NOMO-1 treated with dmso at 0.1 percent for 144 hours (cell line): Measurements from ENCODE around the gene TNFSF8.

Experiments
- DNase-seq: peaks from one replicate; lab custom pipeline; 2025; ENCODE audit not compliant: unreplicated experiment; lab: John Stamatoyannopoulos, UW

TNFSF8 gene

DNA sequence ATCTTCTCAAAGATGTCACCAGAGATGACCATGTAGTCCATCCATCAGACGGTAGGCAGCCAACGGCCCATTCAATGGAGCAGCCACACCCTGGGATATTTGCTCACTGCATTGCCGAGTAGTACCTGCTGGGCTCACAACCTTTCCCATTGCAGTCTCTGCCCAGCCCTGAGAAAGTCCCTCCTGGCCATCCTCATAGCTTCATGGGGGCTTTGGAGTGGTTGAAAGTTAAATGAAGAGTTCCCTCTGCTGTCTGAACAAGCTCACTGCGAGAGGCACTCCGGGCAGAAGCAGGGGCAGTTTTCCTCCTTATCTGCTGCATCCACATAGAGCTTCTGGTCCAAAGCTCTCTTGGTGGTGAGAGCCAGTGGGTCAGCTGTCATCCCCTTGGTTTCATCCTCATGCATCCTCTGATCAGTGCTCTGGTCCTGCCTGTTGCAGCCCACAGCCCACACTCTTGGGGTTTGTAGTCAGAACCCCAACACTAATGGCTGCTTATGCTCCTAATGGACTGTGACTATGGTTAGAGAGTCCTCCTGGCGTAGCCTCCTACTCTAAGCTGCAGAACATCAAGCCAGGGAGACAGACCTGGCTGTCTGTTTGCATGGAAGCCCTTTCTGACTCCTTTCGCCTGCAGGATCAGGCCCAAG lies 23.3 kb downstream of the TNFSF8 start:
- DNase-seq: no peak

DNA sequence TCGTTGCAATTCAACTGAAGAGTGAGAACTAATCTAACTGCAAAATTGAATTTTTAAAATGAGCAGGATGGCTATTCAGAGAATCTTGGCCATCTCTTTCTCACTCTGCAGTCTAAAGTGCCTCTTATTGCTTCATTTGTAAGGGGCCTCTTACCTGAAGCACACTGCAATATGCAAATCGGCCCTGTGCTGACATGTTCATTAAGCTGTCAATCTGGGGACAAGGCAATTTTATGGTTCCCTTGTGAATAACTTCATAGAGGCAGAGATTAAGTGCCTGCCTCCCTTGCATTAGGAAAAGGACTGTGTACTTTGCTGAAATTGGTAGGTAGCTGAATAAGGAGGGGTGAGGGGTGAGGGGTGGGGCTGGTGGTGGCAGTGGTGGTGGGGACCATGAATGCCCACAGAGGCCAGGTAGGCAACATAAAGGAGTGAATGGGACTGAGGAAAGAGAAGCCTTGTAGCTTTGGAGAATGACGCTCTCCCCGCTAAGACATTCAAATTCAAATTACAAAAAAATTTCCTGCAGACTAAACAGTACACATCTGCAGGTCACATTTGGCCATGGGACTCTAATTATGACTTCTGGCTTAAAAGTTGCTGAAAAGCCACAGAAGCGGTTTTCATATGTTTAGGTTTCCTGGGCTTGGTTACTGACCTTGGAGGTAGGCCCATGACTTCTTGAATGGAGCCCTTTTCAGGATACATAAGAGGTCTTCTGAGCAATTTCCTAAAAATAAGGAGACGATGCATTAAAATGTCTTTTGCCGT lies 25.0 kb downstream of the TNFSF8 start:
- no peak for DNase-seq

DNA sequence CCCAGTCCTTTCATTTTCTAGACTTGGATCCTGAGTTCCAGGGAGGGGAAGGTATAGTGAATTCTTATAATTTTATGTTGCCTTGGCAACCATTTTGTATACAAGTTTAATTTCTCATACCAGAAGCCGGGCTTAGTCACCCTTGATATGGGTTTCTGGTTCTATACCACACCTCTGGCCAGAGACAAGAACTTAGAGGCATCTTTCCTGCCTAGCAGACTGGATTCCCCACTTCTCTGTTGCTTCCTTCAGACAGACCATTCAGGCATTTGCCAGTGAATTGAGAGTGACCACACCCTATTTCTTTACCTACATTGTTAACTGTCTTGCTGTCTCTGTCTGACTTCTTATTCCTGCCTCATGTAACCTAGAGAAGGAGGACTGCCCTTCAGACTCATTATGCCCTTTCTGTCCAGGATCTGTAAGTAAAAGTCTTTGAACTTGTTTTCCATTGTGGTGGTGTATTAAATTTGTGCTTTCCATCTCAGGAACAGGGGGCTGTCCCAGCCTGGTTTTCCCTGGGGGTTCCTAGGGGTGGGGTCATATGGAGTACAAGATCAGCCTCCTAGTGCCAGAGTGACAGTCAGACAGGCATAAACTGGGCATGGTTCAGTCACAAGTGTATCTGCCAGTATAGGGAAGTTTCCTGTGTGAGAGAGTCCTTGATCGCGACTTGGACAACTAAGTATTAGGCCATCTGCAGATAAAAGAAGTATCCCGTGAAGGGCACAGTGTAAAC lies 27.4 kb downstream of the TNFSF8 start:
- no peak for DNase-seq

DNA sequence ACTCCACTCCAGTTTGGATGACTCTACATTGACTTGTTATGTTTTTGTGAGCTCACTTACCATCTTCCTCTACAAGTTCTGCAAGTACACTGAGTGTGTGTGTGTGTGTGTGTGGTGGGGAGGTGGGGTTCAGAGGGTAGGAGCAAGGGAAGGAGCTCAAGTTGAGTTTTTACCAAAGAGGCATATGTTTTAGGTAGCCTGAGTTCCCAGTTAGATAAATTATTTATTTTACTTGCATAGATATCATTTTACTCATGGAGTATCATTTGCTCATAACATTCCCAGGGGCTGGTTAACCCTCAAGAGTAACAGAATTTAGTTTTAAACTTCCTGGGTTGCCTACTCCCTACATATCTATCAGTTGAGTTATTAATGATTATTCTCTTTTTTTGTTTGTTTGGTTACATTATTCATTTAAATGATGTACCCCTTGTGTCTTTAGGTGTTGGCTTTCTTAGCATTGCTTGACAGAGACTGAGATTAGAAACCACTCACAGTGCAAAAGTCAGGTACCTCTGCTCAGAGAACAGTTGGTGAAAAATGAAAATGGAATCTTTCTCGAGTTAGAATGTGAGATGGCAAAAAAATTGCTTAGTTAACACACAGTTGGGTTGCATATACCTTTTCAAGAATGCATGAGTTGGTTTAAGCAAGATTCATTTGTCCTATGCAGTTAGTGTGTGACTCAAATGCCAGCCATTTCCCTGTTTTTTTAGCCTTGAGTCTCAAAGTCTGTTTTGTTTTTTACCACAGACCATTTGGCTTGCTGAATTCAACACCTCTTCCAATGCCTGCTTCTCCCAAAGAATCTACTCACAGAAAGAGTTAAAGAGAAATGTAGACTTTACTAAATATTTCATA lies 29.2 kb downstream of the TNFSF8 start:
- DNase-seq: no peak

DNA sequence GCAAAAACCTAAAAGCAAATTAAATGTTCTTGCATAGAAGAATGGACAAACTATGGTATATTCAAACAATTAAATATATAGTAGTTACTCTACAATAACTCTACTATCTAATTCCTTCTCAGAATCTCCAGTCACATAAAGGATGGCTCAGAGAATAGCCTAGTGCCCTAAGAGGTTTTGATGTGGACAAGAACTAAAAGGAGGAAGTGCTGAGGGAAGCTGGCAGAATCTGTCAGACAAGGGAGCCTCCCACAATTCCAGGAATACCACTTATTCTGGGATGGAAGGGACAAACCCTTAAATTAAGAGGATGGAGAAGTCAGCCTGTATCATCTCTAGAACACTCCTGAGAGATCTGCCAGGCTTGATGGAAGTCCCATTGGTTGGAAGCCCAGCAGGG lies 30.4 kb downstream of the TNFSF8 start:
- no peak for DNase-seq

DNA sequence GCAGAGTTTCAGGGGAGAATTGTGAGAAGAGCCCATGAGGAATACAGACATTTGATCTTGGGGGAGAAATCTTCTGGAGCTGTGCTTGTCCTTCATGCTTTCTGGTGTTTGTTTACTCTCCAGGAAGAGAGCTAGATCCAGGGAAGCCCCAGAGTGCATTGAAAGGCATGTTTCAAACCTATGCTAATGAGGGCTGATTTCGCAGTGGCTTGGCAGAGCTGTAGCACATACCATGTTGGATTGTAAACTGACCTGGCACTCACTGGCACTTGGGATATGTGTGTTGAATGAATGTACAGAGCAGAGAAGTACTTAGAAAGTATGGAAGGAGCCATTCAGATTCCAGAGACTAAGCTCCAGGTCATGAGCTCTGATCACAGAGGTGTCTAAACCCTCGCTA lies 30.9 kb downstream of the TNFSF8 start:
- DNase-seq: no peak

DNA sequence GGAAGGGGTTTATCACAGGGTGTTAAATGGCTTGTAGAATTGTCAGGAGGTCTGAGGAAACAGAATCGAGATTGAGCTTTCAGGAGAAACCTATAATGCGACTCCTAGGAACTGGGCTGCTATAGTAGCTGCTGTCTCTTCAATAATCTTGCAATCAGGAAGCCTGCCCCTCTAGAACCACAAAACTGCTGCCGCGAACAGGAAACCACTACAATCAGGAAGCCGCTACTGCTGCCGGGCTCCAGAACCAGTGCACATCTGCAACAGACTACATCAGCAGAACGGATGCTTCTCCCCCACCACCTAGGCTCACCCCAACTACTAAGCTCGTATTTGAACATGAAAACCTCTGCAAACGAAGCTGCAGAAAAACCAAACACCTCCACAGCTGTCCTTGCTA lies 31.6 kb downstream of the TNFSF8 start:
- peak; percentile 88 for DNase-seq

DNA sequence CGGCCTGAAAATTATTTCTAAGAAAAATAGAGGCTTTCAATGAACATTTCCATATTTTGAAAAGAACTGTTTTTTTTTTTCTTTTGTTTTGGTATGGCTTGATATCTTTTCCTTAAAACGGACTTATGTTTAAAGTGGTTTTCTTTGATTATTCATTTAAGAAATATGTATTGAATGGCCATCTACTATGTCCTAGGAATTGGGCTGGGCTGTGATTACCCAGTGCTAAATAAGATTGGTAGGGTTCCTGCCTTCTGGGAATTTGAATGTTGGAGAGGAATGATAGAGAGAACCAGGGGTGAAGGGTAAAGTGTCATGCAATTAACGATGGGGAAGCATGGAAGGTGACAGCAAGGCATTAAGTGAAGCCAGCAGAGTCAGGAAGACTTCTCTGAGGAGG lies 33.2 kb downstream of the TNFSF8 start:
- no peak for DNase-seq

DNA sequence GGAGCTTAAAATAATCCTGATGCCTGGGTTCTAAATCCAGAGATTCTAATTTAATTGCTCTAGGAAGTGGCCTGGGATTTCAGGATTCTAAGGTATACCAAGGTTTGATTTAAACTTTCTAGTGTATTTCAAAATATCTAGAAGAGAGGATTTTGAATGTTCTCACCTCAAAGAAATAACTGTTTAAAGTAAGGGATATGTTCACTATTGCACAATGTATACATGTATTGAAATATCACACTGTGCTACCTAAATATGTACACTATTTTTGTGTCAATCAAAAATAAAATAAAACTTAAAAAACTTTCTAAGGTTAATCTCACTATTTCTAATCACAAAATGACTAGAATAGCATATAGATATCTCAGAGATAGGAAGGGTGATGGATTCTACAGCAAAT lies 34.0 kb downstream of the TNFSF8 start:
- no peak for DNase-seq

DNA sequence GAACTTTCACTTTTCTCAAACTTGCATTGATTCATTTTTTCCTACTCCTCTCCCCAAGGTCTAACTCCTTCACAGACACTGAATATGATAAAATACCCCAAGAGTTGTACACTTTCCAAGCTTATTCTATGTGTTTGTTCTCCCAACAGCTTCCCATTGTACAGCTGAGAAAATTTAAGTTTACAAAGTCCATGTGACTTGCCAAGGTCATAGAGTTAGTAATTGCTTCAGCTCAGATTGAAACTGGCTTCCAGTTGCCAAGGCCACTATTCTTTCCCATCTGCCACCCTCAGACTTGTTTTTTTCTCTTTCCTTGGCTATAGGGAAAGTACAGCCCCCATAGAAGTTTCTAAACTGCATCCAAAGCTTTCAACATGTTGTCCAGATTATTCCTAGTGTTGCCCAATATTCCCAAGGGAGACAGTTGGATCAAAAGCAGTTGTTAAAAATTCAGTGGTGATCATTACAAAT lies 34.8 kb downstream of the TNFSF8 start:
- no peak for DNase-seq

DNA sequence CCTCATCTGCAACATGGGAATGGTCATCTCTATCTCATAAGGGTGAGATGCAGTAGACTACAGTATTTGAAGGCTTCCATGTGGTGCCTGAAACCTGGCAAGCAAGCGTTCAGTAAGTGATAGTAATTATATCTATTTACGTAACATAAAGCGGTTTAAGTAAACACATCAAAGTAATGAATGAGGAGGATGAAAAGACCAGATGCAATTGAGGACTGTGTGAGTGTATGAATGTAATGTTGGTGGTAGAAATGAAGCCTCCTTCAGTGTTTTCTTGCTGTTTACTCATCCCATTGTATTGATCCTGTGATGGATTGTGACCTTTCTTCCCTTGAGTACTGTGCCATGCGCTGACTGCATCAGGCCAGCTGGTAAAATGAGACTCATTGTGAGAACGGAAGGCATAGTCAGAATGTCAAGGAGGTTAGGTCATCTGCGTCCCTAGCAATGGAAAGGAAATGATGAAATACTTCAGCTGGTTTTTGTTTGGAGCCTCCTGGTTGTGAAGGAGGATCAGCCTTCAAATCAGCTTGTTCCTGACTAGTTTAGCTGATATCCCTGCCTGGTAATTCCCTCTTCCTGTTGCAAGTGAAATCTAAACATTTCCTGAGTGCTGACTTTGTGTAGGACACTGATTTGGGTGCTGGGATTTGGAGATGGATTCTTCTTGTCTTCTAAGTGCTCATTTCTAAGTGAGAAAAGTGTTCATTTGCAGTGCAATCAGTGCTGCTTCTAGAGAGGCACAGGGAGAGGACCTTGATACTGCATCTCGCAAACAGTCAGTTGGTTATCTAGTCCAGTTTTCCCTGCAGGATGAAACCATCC lies 35.6 kb downstream of the TNFSF8 start:
- peak; percentile 40 for DNase-seq

DNA sequence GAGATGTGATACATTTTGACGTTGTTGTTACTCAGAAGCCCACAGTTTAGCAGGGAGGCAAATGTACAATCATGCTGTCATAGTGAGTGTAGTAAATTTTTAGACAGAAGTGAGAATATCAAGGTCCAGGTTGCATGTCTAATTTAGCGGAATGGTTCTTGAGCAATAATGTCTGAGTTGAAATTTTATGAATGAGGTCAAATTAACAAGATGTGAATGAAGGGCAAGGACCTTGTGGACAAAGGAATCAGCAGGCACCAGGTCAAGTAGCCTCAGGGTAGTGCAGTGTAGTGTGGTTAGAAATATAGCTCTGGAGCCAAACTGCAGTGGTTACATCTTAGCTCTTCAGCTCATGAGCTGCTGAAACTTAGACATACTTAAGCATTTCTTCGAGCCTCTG lies 36.2 kb downstream of the TNFSF8 start:
- no peak for DNase-seq

DNA sequence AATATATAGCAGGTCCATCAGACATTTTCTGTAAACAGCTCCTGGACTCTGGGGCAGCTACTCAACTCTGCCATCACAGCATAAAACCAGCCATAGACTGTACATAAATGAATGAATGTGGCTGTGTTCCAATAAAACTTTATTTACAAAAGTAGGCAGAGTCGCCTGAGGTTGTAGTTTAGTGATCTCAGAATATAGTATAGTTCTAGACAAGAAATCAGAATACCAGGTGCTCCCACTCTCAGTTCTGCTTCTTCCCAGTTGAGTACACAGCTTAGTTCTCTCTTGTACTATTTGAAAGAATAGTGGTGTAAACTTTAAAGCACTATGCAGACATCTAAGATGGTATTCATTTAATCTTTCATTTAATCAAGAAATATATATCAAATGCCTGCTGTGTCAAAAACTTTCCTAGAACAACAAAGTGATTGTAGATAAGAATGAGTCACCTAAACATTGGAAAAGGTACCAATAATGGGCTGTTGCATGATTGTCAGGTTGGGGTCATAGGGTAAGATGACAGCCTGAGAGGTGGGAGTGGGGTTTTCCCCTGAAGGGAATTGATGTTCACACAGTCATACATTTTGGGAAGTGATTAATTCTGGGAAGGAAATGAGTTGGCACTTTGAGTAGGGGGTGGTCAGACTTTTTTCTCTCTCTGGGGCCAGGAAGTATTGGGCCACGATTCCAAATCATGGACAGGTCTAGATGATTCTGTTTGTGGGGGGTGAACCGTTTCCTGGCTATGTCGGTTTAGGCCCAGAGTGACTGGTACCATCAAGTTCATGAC lies 37.0 kb downstream of the TNFSF8 start:
- DNase-seq: no peak

DNA sequence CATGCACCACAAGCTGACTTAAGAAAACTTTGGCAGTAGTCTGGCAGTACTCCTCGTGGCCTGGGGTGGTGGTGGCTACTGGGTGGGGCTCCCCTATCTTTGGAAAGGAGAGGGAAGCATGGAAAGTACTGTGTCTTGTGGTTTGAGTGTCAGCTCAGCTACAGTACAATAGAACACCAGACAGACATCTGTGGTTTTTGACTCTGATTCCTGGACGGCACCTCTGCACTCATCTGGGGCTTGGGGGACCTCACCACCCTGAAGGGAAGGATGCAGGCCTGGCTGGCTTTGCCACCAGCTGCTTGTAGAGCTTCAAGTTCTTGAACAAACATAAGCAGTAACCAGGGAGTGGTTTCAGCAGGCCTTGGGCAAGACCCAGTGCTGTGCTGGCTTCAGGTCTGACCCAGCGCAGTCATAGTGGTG lies 40.6 kb downstream of the TNFSF8 start:
- no peak for DNase-seq

DNA sequence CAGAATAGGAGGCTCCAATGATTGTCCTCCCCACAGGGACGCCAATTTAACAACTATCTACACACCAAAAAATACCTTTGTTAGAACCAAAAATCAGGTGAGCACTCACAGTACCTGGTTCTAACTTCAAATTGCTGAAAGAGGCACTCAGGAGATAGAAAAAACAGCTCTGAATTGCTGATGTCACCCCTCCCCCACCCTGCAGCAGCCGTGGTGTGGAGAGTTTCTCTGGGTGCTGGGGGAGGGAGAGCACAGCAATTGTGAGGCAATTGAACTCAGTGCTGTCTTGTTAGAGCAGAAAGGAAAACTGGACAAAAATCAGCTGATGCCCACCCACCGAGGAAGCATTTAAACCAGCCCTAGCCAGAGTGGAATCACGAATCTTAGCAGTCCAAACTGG lies 41.8 kb downstream of the TNFSF8 start:
- no peak for DNase-seq

DNA sequence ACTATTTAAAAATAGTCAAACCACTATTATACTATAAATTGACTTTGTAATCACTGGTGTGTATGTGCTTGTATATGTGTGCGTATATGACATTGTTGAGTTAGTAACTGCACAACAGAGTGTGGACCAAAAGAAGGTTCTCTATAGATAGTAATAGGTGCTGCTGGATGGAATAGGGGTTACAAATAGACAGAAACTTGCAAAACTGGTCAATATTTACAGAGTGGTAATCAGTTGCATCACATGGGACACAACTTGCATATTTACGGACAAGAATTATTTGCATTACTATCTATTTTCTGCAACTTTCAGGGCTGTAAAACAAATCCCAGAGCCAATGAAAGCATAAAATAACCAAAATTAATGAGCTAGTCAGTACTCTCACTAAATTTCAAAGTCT lies 42.4 kb downstream of the TNFSF8 start:
- no peak for DNase-seq

DNA sequence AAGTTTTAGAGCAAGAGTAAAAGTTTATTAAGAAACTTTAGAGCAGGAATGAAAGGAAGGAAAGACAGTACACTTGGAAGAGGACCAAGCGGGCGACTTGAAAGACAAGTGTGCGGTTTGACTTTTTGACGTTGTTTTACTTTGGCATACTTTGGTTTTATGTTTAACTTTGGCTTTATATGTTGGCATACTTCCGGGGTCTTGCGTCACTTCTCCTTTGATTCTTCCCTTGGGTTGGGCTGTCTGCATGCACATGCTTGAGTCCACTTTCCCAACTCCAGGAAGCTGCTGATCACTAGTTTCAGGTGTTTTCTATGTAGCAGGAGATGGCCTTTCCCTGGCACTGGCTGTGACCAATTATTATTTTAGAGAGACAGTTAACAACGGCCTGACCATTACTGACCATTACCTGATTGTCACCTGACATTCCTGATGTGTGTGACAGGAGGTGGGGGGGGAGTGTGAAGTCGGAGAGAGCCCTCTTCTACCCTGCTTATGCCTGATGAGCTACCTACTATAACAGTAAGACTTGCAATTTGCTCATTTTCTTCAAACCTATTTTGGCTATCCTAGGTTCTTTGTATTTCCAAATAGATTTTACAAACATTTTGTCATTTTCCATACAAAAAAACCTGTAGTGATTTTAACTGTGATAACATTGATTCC lies 45.5 kb downstream of the TNFSF8 start:
- no peak for DNase-seq

DNA sequence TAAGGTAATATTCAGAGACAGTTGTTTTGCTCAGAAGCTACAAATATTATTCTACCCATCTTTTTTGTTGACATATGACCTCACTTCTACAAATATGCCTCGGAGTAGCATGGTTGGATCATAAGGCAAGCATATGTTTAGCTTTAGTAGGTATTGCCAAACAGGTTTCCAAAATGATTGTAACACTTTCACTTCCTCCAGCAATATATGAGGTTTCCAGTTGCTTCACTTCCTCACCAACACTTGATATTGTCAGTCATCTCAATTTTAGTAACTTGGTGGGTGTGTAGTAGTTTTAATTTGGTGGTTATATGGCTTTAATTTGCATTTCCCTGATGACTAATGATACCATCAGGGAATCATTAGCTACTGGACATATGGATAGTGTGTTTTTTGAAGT lies 46.7 kb downstream of the TNFSF8 start:
- peak; percentile 68 for DNase-seq

DNA sequence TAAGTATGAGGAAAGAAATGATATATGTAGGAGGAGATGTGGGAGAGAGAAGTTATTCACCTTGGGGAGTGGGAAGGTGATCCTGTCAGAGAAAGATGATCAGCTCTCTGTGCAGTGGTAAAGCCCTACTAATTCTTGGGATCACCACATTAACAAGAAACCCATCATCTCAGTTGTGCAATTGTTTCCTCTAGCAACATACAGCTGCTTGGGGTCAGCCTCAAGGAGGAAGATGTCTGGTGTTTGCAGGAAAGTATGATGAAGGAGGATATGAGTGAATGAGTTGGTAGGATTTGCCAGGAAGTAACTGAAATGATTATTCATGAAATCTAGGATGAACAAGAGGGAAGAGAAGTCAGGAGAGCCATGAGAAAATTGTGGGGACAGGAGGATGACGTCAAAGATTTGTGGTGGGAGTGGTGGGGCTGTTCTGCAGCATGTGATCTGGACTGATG lies 50.1 kb downstream of the TNFSF8 start:
- DNase-seq: no peak
